Thyroid gland (tissue), 4 donors: ENCODE data around the gene RYR2.

Experiments used
- CTCF ChIP-seq, 6 experiments: fragments of 200-600 bp in 3 of 6; fragments of 450-650 bp in 3 of 6; sonication (generic) in 3 of 6; IDR thresholded peaks; one replicate each; pipeline ENCODE4 v1.5.1; 2016 to 2019; ENCODE audit warnings: antibody characterized with exemption in 6 of 6, mild to moderate bottlenecking in 2 of 6, inconsistent platforms in 1 of 6, moderate library complexity in 1 of 6
- POLR2A ChIP-seq, 2 donors: fragments of 450-650 bp; IDR thresholded peaks; one replicate each; pipeline ENCODE4 v1.6.1; 2017; ENCODE audit warnings: antibody characterized with exemption in 2 of 2, mild to moderate bottlenecking in 2 of 2, moderate library complexity in 1 of 2

GRCh38 chr1:237197470-237198425 lies 155.8 kb downstream of the RYR2 start:
- TF ChIP-seq CTCF (IDR thresholded peaks at IDR 0.05) = no peak
- TF ChIP-seq POLR2A (IDR thresholded peaks at IDR 0.05) = no peak
